Esophagus squamous epithelium (tissue), 4 donors: ENCODE measurements around the gene CXCR1.

Source experiments
- CTCF ChIP-seq, 6 experiments: fragments of 450-650 bp in 4 of 6; fragments of 200-600 bp in 2 of 6; sonication (generic) in 2 of 6; IDR thresholded peaks; one replicate each; pipeline ENCODE4 v1.5.1; 2016 to 2019; ENCODE audit warnings: antibody characterized with exemption in 6 of 6, mild to moderate bottlenecking in 4 of 6, moderate library complexity in 4 of 6
- POLR2A ChIP-seq, 4 donors: fragments of 450-650 bp; IDR thresholded peaks; one replicate each; pipeline ENCODE4 v1.6.1; 2017; ENCODE audit warnings: antibody characterized with exemption in 4 of 4, mild to moderate bottlenecking in 4 of 4, moderate library complexity in 3 of 4

DNA sequence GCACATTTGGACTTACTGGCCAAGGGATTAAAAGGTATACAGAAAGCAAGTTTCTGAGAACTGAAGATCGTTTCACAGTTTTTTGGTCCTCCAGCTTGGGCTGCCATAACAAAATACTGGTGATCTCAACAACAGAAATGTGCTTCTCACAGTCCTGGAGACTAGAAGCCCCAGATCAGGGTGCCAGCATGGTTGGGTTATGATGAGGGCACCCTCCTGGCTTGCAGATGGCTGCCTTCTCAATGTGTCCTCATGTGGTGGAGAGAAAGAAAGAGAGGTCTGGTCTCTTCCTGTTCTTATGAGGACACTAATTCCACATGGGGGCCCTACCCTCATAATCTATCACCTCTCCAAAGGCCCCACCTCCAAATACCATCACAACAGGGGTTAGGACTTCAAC is 20.1 kb upstream of the CXCR1 start:
- no peak for TF ChIP-seq CTCF (IDR thresholded peaks at IDR 0.05)
- TF ChIP-seq POLR2A (IDR thresholded peaks at IDR 0.05) = no peak
